Heart left ventricle (tissue), 16 donors: ENCODE data around the gene GSDMA. TPM values are rescaled to one million over a fixed set of nuclear protein-coding genes. Genes with fewer than 3 reads are reported as not detected.

Source experiments
- ATAC-seq, 4 donors: fragments of 200-7000 bp; cut with Tn5 transposase; one replicate each; pipeline ENCODE4 v1.9.1; 2020 to 2022; ENCODE audit warnings: moderate library complexity in 4 of 4, mild to moderate bottlenecking in 3 of 4, moderate number of reproducible peaks in 1 of 4
- DNase-seq, 5 donors: peaks; one replicate each; pipeline ENCODE4 v3.0.0-alpha.2; 2020
- H3K27ac ChIP-seq, 12 donors: fragments of 200-600 bp; sonication (generic) in 4 of 12; one replicate each; pipeline versions ENCODE4 v1.5.0 to v1.8.0; 2016 to 2022; ENCODE audit warnings: mild to moderate bottlenecking in 2 of 12
- H3K27me3 ChIP-seq, 9 donors: fragments of 200-600 bp; sonication (generic) in 2 of 9; one replicate each; pipeline versions ENCODE4 v1.5.1 to v1.8.0; 2016 to 2022; ENCODE audit warnings: mild to moderate bottlenecking in 3 of 9
- H3K36me3 ChIP-seq, 9 donors: fragments of 200-600 bp; sonication (generic) in 2 of 9; one replicate each; pipeline versions ENCODE4 v1.5.0 to v1.8.0; 2018 to 2022; ENCODE audit warnings: mild to moderate bottlenecking in 2 of 9
- H3K4me1 ChIP-seq, 12 donors: fragments of 200-600 bp; sonication (generic) in 4 of 12; one replicate each; pipeline versions ENCODE4 v1.5.0 to v1.8.0; 2016 to 2022; ENCODE audit warnings: mild to moderate bottlenecking in 3 of 12
- H3K4me3 ChIP-seq, 12 donors: fragments of 200-600 bp; sonication (generic) in 4 of 12; one replicate each; pipeline versions ENCODE4 v1.5.0 to v1.8.0; 2017 to 2022; ENCODE audit warnings: mild to moderate bottlenecking in 9 of 12, moderate library complexity in 4 of 12
- H3K9me3 ChIP-seq, 12 donors: fragments of 200-600 bp; sonication (generic) in 4 of 12; one replicate each; pipeline versions ENCODE4 v1.5.0 to v1.8.0; 2016 to 2022; ENCODE audit warnings: mild to moderate bottlenecking in 1 of 12
- CTCF ChIP-seq, 12 donors: fragments of 200-600 bp; sonication (generic) in 4 of 12; IDR thresholded peaks; one replicate each; pipeline versions ENCODE4 v1.5.0 to v1.8.0; 2018 to 2022; ENCODE audit warnings: antibody characterized with exemption in 12 of 12, mild to moderate bottlenecking in 5 of 12
- POLR2A ChIP-seq, 2 donors: fragments of 450-650 bp; IDR thresholded peaks; one replicate each; pipeline ENCODE4 v1.6.1; 2017; ENCODE audit warnings: antibody characterized with exemption in 2 of 2, mild to moderate bottlenecking in 2 of 2, moderate library complexity in 2 of 2
- WGBS, 4 donors: extraction: QIAGEN DNeasy Blood & Tissue Kit in 2 of 4; methylation state at CpG; one replicate each; pipeline versions ENCODE4 v1.1.5 to v1.1.7; 2013 to 2018; 5-methylcytosine and 5-hydroxymethylcytosine counted together
- intact Hi-C, 10 donors: fragments of 100-400 bp; cut with DNase I; formaldehyde crosslinking; loops; one replicate each; pipeline versions ENCODE4 v1.11.1 to v1.14.2; 2022
- polyA plus RNA-seq, 2 donors: library from polyadenylated mRNA; stranded (reverse); fragments of 200-250 nt; gene quantifications; one replicate each; pipeline ENCODE4 v1.2.3, GENCODE V29; 2013
- total RNA-seq, 9 donors: library from RNA; depleted of rRNA in 2 of 9; stranded (reverse); fragments of >200 nt in 2 of 9; fragmentation: NEBNext Ultra II Directional in 3 of 9; extraction: Animal tissue kit (Norgen Biotek cat#: 25700) in 3 of 9; gene quantifications; one replicate each; pipeline versions ENCODE4 v1.1.0 to v1.2.4, GENCODE V29; 2016 to 2023
- donor health status: ischemic (EF 13 %, LVEDD 7.1; RV severe dilation, severe dysfunction).
- donor health status: healthy with polysubstance abuse.
- donor health status: DM: no; HTN: yes; CAD: no.
- donor health status: DM: no; HTN: no; CAD: no.
- donor health status: ischemic (EF 25% LVEDD 6.9; RV normal size, moderate dysfunction).
- donor health status: ischemic (EF 25% LVEDD 5.7; RV mildly dilated, moderate dysfunction).
- donor health status: healthy.
- donor health status: DM: yes; HTN: yes; CAD: no.
- donor health status: ischemic (EF 35%, LVEDD 5.7; RV mildly dilated, moderate dysfunction).
- donor health status: nonischemic (EF 11% LVEDD 7.7; RV severe dilation, severe dysfunction).
- donor health status: DM: yes; HTN: yes; CAD: no.
- donor health status: PGD.
- donor health status: ischemic (EF 29% LVEDD 5.4; RV normal size, mild dysfunction).
- donor health status: nonischemic (EF 23%, LVEDD 6.1; RV moderate dilation, normal function).

Gene GSDMA
- total and polyA plus RNA-seq, 11 donors, result 0.08 to 3.7 (median 0.49) TPM; not detected in 3

- H3K4me3 ChIP-seq, result no peak overlapping the region
- 37 to 52% (median 49%) methylated on average over 13 to 18 of the region's 18 CpGs for WGBS, 4 donors
- TF ChIP-seq POLR2A (IDR thresholded peaks at IDR 0.05), result no peak
- no peak for TF ChIP-seq CTCF (IDR thresholded peaks at IDR 0.05)
- intact Hi-C loops, result loop anchor here in 8 of 10 donors (1.0 to 10.0 kb wide), 11 partner anchors 73 to 280 kb away; partner anchors contain the start of gene CDC6 (in 3 of the 8)
- H3K4me1 ChIP-seq, result peaks cover 0 to 55% (median 32%) of the 10 kb centered on the region in 12 donors
- DNase-seq, result no peak
- no peaks in the 10 kb centered on the region for H3K27me3 ChIP-seq
- no peaks in the 10 kb centered on the region for H3K9me3 ChIP-seq
- peak in 1 of 4 donors; percentile 36 for ATAC-seq
- peak overlapping the region in 8 of 12 donors; percentile 9 to 52 (median 26) for H3K27ac ChIP-seq
- peaks cover 0 to 8% (median 4%) of the 10 kb centered on the region in 9 donors for H3K36me3 ChIP-seq
Measured at GRCh38 chr17:40014375-40014980, 51.7 kb downstream of the GSDMA start.

- Histone ChIP-seq H3K27ac (peak within 1 kb of the TSS in 9 of 12 donors; percentile 9 to 52 (median 24)), H3K4me1 (peaks cover 0 to 56% (median 32%) of the 10 kb centered on the region in 12 donors), H3K9me3 (no peaks in the 10 kb centered on the region), H3K36me3 (peaks cover 0 to 14% (median 12%) of the 10 kb centered on the region in 9 donors), H3K4me3 (no peak within 1 kb of the TSS), H3K27me3 (no peaks in the 10 kb centered on the region)
- ATAC-seq, result peak in 1 of 4 donors; percentile 41
- intact Hi-C loops, result loop anchor here in 7 of 10 donors (2.0 to 10.0 kb wide), 7 partner anchors 80 to 280 kb away; partner anchors contain the start of gene CDC6 (in 2 of the 7)
- peak in 1 of 5 donors; percentile 37 for DNase-seq
- no peak for TF ChIP-seq POLR2A (IDR thresholded peaks at IDR 0.05)
- no peak for TF ChIP-seq CTCF (IDR thresholded peaks at IDR 0.05)
- 55 to 73% (median 68%) methylated on average over 16 to 20 of the region's 20 CpGs for WGBS, 4 donors
Measured at GRCh38 chr17:40015005-40015997, 52.5 kb downstream of the GSDMA start, which contains the start of gene CSF3. TSS of gene CSF3 (plus strand) at chr17:40015440. CDS start at chr17:40015475, 35 bp downstream.

- peaks cover 0 to 59% (median 34%) of the 10 kb centered on the region in 12 donors for H3K4me1 ChIP-seq
- no peak for DNase-seq
Measured at GRCh38 chr17:40015998-40016985, 53.5 kb downstream of the GSDMA start.

More at GRCh38 chr17:40015998-40016985, 53.5 kb downstream of the GSDMA start:
- Histone ChIP-seq H3K36me3 (peaks cover 0 to 24% (median 21%) of the 10 kb centered on the region in 9 donors), H3K4me3 (no peak overlapping the region), H3K9me3 (no peaks in the 10 kb centered on the region), H3K27ac (peak overlapping the region in 4 of 12 donors; percentile 13 to 67 (median 22)), H3K27me3 (no peaks in the 10 kb centered on the region)
- intact Hi-C loops, result loop anchor here in 7 of 10 donors (2.0 to 10.0 kb wide), 7 partner anchors 79 to 279 kb away; partner anchors contain the start of gene CDC6 (in 2 of the 7)
- no peak for ATAC-seq
- WGBS, 4 donors, result 82 to 89% (median 85%) methylated on average over 23 to 26 of the region's 26 CpGs
- TF ChIP-seq POLR2A (IDR thresholded peaks at IDR 0.05), result no peak
- TF ChIP-seq CTCF (IDR thresholded peaks at IDR 0.05), result no peak
